ENCODE data around the gene CIB4.

CIB4 gene

DNA sequence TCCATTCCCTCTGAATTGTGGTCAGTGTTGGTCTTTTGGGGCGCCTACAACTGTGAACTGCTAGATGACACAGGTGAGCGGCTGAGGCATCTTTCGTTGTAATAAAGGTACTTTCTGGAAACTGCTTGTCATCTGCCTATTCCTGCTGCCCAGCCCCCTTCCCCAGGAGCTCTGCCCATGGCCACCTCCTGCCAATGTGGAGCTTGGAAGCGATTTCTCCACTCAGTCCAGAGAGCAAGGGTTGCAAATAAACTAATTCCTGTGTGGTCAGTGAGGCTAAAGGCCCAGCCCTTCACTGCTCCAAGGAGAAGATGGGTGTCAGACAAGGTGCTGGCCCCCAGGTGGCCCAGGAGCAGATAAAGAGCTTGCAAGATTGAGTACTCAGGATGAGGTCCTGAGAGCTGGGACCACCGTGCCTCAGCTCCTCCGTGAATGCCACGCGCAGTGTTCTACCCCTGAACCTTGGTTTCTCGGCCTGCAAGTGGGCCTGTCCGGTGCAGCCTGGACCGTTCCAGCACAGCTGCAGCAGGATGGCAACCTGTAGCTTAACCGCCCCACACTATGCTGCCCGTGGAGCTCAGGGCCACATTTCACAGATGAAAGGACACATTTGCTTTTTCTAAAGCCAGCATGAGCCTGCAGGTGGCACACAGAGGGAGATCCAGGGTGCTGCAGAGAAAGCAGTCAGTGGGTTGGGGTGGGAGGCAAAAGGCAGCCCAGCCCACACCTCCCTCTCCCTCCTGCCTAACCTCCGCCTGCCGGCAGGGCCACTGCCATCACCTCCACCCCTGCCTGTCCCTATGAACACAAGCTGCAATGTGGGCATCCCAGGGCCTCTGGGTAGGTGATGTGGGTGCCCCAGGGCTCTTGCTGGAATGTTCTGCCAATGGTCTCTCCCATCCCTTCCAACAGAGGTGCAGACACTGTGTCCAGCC is 84.6 kb downstream of the CIB4 start:
- no peak for ATAC-seq
- TF ChIP-seq PATZ1 (CRISPR knock-in tag; IDR thresholded peaks at IDR 0.05; ENCODE audit: borderline replicate concordance) (no peak), CSDC2 (CRISPR knock-in tag; IDR thresholded peaks at IDR 0.05) (no peak), GLIS3 (CRISPR knock-in tag; IDR thresholded peaks at IDR 0.05) (no peak), ESRRG (CRISPR knock-in tag; IDR thresholded peaks at IDR 0.05) (no peak), TCF4 (CRISPR knock-in tag; IDR thresholded peaks at IDR 0.05; ENCODE audit: borderline replicate concordance) (no peak), ZNF565 (CRISPR knock-in tag; conservative IDR thresholded peaks at IDR 0.05; ENCODE audit: low read depth) (no peak), RARB (CRISPR knock-in tag; IDR thresholded peaks at IDR 0.05) (no peak), OSR1 (CRISPR knock-in tag; IDR thresholded peaks at IDR 0.05) (no peak), SNAI2 (CRISPR knock-in tag; IDR thresholded peaks at IDR 0.05) (no peak), ZNF70 (CRISPR knock-in tag; IDR thresholded peaks at IDR 0.05) (no peak), ZFP3 (CRISPR knock-in tag; IDR thresholded peaks at IDR 0.05) (no peak), ZC3H10 (CRISPR knock-in tag; IDR thresholded peaks at IDR 0.05) (no peak), ISL1 (CRISPR knock-in tag; IDR thresholded peaks at IDR 0.05) (no peak), ZFP30 (CRISPR knock-in tag; IDR thresholded peaks at IDR 0.05) (no peak), ARNTL (CRISPR knock-in tag; IDR thresholded peaks at IDR 0.05; ENCODE audit: borderline replicate concordance, low read depth) (no peak)
- TF ChIP-seq, protein P1, sequence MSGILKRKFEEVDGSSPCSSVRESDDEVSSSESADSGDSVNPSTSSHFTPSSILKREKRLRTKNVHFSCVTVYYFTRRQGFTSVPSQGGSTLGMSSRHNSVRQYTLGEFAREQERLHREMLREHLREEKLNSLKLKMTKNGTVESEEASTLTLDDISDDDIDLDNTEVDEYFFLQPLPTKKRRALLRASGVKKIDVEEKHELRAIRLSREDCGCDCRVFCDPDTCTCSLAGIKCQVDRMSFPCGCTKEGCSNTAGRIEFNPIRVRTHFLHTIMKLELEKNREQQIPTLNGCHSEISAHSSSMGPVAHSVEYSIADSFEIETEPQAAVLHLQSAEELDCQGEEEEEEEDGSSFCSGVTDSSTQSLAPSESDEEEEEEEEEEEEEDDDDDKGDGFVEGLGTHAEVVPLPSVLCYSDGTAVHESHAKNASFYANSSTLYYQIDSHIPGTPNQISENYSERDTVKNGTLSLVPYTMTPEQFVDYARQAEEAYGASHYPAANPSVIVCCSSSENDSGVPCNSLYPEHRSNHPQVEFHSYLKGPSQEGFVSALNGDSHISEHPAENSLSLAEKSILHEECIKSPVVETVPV (CRISPR knock-in tag; IDR thresholded peaks at IDR 0.05) = no peak
- TF ChIP-seq, protein P2, sequence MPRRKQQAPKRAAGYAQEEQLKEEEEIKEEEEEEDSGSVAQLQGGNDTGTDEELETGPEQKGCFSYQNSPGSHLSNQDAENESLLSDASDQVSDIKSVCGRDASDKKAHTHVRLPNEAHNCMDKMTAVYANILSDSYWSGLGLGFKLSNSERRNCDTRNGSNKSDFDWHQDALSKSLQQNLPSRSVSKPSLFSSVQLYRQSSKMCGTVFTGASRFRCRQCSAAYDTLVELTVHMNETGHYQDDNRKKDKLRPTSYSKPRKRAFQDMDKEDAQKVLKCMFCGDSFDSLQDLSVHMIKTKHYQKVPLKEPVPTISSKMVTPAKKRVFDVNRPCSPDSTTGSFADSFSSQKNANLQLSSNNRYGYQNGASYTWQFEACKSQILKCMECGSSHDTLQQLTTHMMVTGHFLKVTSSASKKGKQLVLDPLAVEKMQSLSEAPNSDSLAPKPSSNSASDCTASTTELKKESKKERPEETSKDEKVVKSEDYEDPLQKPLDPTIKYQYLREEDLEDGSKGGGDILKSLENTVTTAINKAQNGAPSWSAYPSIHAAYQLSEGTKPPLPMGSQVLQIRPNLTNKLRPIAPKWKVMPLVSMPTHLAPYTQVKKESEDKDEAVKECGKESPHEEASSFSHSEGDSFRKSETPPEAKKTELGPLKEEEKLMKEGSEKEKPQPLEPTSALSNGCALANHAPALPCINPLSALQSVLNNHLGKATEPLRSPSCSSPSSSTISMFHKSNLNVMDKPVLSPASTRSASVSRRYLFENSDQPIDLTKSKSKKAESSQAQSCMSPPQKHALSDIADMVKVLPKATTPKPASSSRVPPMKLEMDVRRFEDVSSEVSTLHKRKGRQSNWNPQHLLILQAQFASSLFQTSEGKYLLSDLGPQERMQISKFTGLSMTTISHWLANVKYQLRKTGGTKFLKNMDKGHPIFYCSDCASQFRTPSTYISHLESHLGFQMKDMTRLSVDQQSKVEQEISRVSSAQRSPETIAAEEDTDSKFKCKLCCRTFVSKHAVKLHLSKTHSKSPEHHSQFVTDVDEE (CRISPR knock-in tag; IDR thresholded peaks at IDR 0.05) = no peak
- TF ChIP-seq, protein P3, sequence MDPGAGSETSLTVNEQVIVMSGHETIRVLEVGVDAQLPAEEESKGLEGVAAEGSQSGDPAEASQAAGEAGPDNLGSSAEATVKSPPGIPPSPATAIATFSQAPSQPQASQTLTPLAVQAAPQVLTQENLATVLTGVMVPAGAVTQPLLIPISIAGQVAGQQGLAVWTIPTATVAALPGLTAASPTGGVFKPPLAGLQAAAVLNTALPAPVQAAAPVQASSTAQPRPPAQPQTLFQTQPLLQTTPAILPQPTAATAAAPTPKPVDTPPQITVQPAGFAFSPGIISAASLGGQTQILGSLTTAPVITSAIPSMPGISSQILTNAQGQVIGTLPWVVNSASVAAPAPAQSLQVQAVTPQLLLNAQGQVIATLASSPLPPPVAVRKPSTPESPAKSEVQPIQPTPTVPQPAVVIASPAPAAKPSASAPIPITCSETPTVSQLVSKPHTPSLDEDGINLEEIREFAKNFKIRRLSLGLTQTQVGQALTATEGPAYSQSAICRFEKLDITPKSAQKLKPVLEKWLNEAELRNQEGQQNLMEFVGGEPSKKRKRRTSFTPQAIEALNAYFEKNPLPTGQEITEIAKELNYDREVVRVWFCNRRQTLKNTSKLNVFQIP (CRISPR knock-in tag; IDR thresholded peaks at IDR 0.05; ENCODE audit: borderline replicate concordance, low read depth) = no peak

GRCh38 chr2:26555246-26556133 is 85.7 kb downstream of the CIB4 start:
- ATAC-seq = peak; percentile 66
- TF ChIP-seq ARNTL (CRISPR knock-in tag; IDR thresholded peaks at IDR 0.05; ENCODE audit: borderline replicate concordance, low read depth) (no peak), BACH2 (CRISPR knock-in tag; IDR thresholded peaks at IDR 0.05; ENCODE audit: borderline replicate concordance) (no peak), TOX (CRISPR knock-in tag; IDR thresholded peaks at IDR 0.05; ENCODE audit: borderline replicate concordance) (no peak), TCF4 (CRISPR knock-in tag; IDR thresholded peaks at IDR 0.05; ENCODE audit: borderline replicate concordance) (no peak), ZFP30 (CRISPR knock-in tag; IDR thresholded peaks at IDR 0.05) (no peak), CREB5 (CRISPR knock-in tag; IDR thresholded peaks at IDR 0.05; ENCODE audit: low read depth) (no peak), PATZ1 (CRISPR knock-in tag; IDR thresholded peaks at IDR 0.05; ENCODE audit: borderline replicate concordance) (no peak)

Measured in SK-N-SH treated with all-trans-retinoic acid at 6 μM for 48 hours (cell line).